H9 (cell line): ENCODE data around the gene DIPK1B. TPM values are rescaled to one million over a fixed set of nuclear protein-coding genes. Genes with fewer than 3 reads are reported as not detected.

Source experiments
- DNase-seq: peaks from one replicate; pipeline ENCODE4 v3.0.0-alpha.2; 2017
- H2AFZ ChIP-seq: one replicate; pipeline ENCODE4 v1.6.1; 2013; ENCODE audit warnings: mild to moderate bottlenecking, low read length, control low read depth, moderate library complexity
- H2AK5ac ChIP-seq: 2 replicates; pipeline ENCODE4 v1.6.1; 2013; ENCODE audit warnings: low read length, control low read depth, mixed read lengths; ENCODE audit not compliant: insufficient read length
- H2BK120ac ChIP-seq: one replicate; pipeline ENCODE4 v1.6.1; 2013; ENCODE audit warnings: low read depth, mild to moderate bottlenecking, low read length, control low read depth, inconsistent platforms; ENCODE audit not compliant: poor library complexity, severe bottlenecking
- H2BK12ac ChIP-seq: 2 replicates; pipeline ENCODE4 v1.6.1; 2013; ENCODE audit warnings: low read length, control low read depth, mixed read lengths, low read depth; ENCODE audit not compliant: insufficient read length
- H2BK15ac ChIP-seq: 2 replicates; pipeline ENCODE4 v1.6.1; 2013; ENCODE audit warnings: low read depth, low read length, control low read depth
- H2BK20ac ChIP-seq: one replicate; pipeline ENCODE4 v1.6.1; 2013; ENCODE audit warnings: low read depth, mild to moderate bottlenecking, low read length, control low read depth, inconsistent platforms; ENCODE audit not compliant: poor library complexity, severe bottlenecking
- H2BK5ac ChIP-seq: 2 replicates; pipeline ENCODE4 v1.6.1; 2013; ENCODE audit warnings: low read length, control low read depth, mixed read lengths; ENCODE audit not compliant: insufficient read length
- H3K14ac ChIP-seq: 2 replicates; pipeline ENCODE4 v1.6.1; 2013; ENCODE audit warnings: low read length, control low read depth; ENCODE audit not compliant: insufficient read depth
- H3K18ac ChIP-seq: 2 replicates; pipeline ENCODE4 v1.6.1; 2013; ENCODE audit warnings: low read depth, mild to moderate bottlenecking, mixed read lengths, low read length, control low read depth; ENCODE audit not compliant: insufficient read length
- H3K23ac ChIP-seq: 2 replicates; pipeline ENCODE4 v1.6.1; 2013; ENCODE audit warnings: low read length, control low read depth, mixed read lengths, low read depth; ENCODE audit not compliant: insufficient read length
- H3K23me2 ChIP-seq: 2 replicates; pipeline ENCODE4 v1.6.1; 2013; ENCODE audit warnings: low read depth, mild to moderate bottlenecking, mixed read lengths, low read length, control low read depth; ENCODE audit not compliant: insufficient read length, poor library complexity, severe bottlenecking
- H3K27ac ChIP-seq: 2 replicates; pipeline ENCODE4 v1.5.1; 2013; ENCODE audit warnings: low read length, control low read depth, mixed read lengths, low read depth; ENCODE audit not compliant: insufficient read length
- H3K27me3 ChIP-seq: 2 replicates; pipeline ENCODE4 v1.6.1; 2013; ENCODE audit warnings: low read length, control low read depth, inconsistent platforms; ENCODE audit not compliant: insufficient read depth
- H3K4ac ChIP-seq: 2 replicates; pipeline ENCODE4 v1.6.1; 2013; ENCODE audit warnings: low read depth, mild to moderate bottlenecking, control low read depth, inconsistent platforms, low read length, moderate library complexity
- H3K4me1 ChIP-seq: 2 replicates; pipeline ENCODE4 v1.6.1; 2013; ENCODE audit warnings: low read length, control low read depth, inconsistent platforms; ENCODE audit not compliant: insufficient read depth
- H3K4me2 ChIP-seq: 2 replicates; pipeline ENCODE4 v1.6.1; 2013; ENCODE audit warnings: low read length, control low read depth, mixed read lengths; ENCODE audit not compliant: insufficient read length, insufficient read depth
- H3K56ac ChIP-seq: 2 replicates; pipeline ENCODE4 v1.6.1; 2013; ENCODE audit warnings: low read depth, mild to moderate bottlenecking, mixed read lengths, low read length, control low read depth; ENCODE audit not compliant: insufficient read length
- H3K79me1 ChIP-seq: 2 replicates; pipeline ENCODE4 v1.6.1; 2013; ENCODE audit warnings: low read depth, mild to moderate bottlenecking, moderate library complexity, low read length, control low read depth, inconsistent platforms; ENCODE audit not compliant: insufficient read depth, poor library complexity, severe bottlenecking
- H3K79me2 ChIP-seq: 2 replicates; pipeline ENCODE4 v1.6.1; 2013; ENCODE audit warnings: low read length, control low read depth, inconsistent platforms; ENCODE audit not compliant: insufficient read depth
- H3K9ac ChIP-seq: 2 replicates; pipeline ENCODE4 v1.6.1; 2013; ENCODE audit warnings: low read length, control low read depth, mixed read lengths; ENCODE audit not compliant: insufficient read length; ENCODE audit errors: extremely low read depth
- H3K9me3 ChIP-seq: one replicate; pipeline ENCODE4 v1.6.1; 2013; ENCODE audit warnings: low read depth, low read length, inconsistent platforms; ENCODE audit not compliant: control insufficient read depth
- H3T11ph ChIP-seq: one replicate; pipeline ENCODE4 v1.6.1; 2013; ENCODE audit warnings: mild to moderate bottlenecking, low read length, control low read depth, inconsistent platforms
- H4K20me1 ChIP-seq: one replicate; pipeline ENCODE4 v1.6.1; 2013; ENCODE audit not compliant: control insufficient read depth, insufficient read length, insufficient read depth
- H4K5ac ChIP-seq: 2 replicates; pipeline ENCODE4 v1.6.1; 2013; ENCODE audit warnings: low read depth, mild to moderate bottlenecking, mixed read lengths, low read length, control low read depth; ENCODE audit not compliant: insufficient read length
- H4K8ac ChIP-seq: replicated peaks from 2 replicates; pipeline ENCODE4 v1.6.1; 2013; ENCODE audit warnings: low read length, control low read depth, mixed read lengths, low read depth; ENCODE audit not compliant: insufficient read length
- H4K91ac ChIP-seq: 2 replicates; pipeline ENCODE4 v1.6.1; 2013; ENCODE audit warnings: low read depth, mild to moderate bottlenecking, moderate library complexity, mixed read lengths, low read length, control low read depth; ENCODE audit not compliant: insufficient read length
- H3K27ac Mint-ChIP-seq, 3 experiments: 2 replicates in 2 of 3; 3 replicates in 1 of 3; pipeline ENCODE4 v1.8.0; 2020 to 2021; ENCODE audit warnings: mixed read lengths in 3 of 3, mild to moderate bottlenecking in 1 of 3, moderate library complexity in 1 of 3
- H3K27me3 Mint-ChIP-seq: 2 replicates; pipeline ENCODE4 v1.8.0; 2021; ENCODE audit warnings: low read depth, mild to moderate bottlenecking, moderate library complexity, mixed read lengths
- H3K36me3 Mint-ChIP-seq, 3 experiments: 2 replicates in 2 of 3; 3 replicates in 1 of 3; pipeline ENCODE4 v1.8.0; 2020 to 2021; ENCODE audit warnings: low read depth in 3 of 3, mixed read lengths in 3 of 3; ENCODE audit not compliant: insufficient read depth in 1 of 3
- H3K4me1 Mint-ChIP-seq, 2 experiments: 2 replicates each; pipeline ENCODE4 v1.8.0; 2020; ENCODE audit warnings: mixed read lengths in 2 of 2
- H3K4me3 Mint-ChIP-seq, 2 experiments: 2 replicates in 1 of 2; 3 replicates in 1 of 2; pipeline ENCODE4 v1.8.0; 2020 to 2021; ENCODE audit warnings: mild to moderate bottlenecking in 2 of 2, mixed read lengths in 2 of 2, moderate library complexity in 1 of 2
- H3K9me3 Mint-ChIP-seq, 2 experiments: 2 replicates in 1 of 2; 3 replicates in 1 of 2; pipeline ENCODE4 v1.8.0; 2020; ENCODE audit warnings: mild to moderate bottlenecking in 2 of 2, mixed read lengths in 2 of 2, moderate library complexity in 1 of 2
- WGBS: extraction: QIAGEN DNeasy Blood & Tissue Kit; methylation state at CpG from one replicate; pipeline ENCODE4 v1.1.7; 2013; ENCODE audit warnings: missing lambda C conversion rate, low lambda C conversion rate, mixed read lengths; ENCODE audit not compliant: insufficient read length; ENCODE audit errors: extremely low coverage; 5-methylcytosine and 5-hydroxymethylcytosine counted together
- total RNA-seq: library from RNA; stranded (reverse); gene quantifications from 2 replicates; pipeline ENCODE4 v1.2.1, GENCODE V29; 2021
- TF ChIP-seq, protein P1 (sequence below): fragments of 200-600 bp; sonication (generic); conservative IDR thresholded peaks from 3 replicates; pipeline ENCODE4 v1.8.0; 2021; ENCODE audit warnings: antibody characterized with exemption, mild to moderate bottlenecking

The DIPK1B gene
- total RNA-seq, 1 experiment from 2014 or later = 40.3 TPM

- Histone ChIP-seq H4K8ac (no peak overlapping the region), H3K14ac (no peak overlapping the region), H3K4me2 (no peak overlapping the region), H3K23ac (no peak overlapping the region), H3K23me2 (peaks cover 3% of the 10 kb centered on the region), H3K4me1 (no peaks in the 10 kb centered on the region), H3K56ac (no peak overlapping the region), H3T11ph (no peak overlapping the region), H3K9ac (no peak overlapping the region), H2BK15ac (no peak overlapping the region), H3K27ac (no peak overlapping the region), H3K9me3 (no peaks in the 10 kb centered on the region), H3K18ac (no peak overlapping the region), H2BK5ac (no peak overlapping the region), H2AFZ (no peak overlapping the region), H3K79me1 (no peaks in the 10 kb centered on the region), H3K27me3 (no peaks in the 10 kb centered on the region), H3K79me2 (no peaks in the 10 kb centered on the region), H2BK12ac (no peak overlapping the region), H4K20me1 (no peaks in the 10 kb centered on the region), H3K4ac (no peak overlapping the region), H4K5ac (no peak overlapping the region), H2BK20ac (no peak overlapping the region), H2BK120ac (no peak overlapping the region), H2AK5ac (no peak overlapping the region), H4K91ac (no peak overlapping the region)
- Mint-ChIP-seq H3K27ac (no peak overlapping the region), H3K36me3 (no peaks in the 10 kb centered on the region), H3K9me3 (no peaks in the 10 kb centered on the region), H3K4me1 (peaks cover 0 to 16% of the 10 kb centered on the region in 2 experiments; a peak in 1 of 4 replicates), H3K27me3 (peaks cover 4% of the 10 kb centered on the region; the same call in 1 of the 2 replicates), H3K4me3 (no peak overlapping the region)
- no peak for DNase-seq
- TF ChIP-seq, protein P1, sequence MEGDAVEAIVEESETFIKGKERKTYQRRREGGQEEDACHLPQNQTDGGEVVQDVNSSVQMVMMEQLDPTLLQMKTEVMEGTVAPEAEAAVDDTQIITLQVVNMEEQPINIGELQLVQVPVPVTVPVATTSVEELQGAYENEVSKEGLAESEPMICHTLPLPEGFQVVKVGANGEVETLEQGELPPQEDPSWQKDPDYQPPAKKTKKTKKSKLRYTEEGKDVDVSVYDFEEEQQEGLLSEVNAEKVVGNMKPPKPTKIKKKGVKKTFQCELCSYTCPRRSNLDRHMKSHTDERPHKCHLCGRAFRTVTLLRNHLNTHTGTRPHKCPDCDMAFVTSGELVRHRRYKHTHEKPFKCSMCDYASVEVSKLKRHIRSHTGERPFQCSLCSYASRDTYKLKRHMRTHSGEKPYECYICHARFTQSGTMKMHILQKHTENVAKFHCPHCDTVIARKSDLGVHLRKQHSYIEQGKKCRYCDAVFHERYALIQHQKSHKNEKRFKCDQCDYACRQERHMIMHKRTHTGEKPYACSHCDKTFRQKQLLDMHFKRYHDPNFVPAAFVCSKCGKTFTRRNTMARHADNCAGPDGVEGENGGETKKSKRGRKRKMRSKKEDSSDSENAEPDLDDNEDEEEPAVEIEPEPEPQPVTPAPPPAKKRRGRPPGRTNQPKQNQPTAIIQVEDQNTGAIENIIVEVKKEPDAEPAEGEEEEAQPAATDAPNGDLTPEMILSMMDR = no peak
- no CpG with 5 or more reads among the region's 23 CpGs for WGBS
Measured at GRCh38 chr9:136745389-136746154, 33.2 kb downstream of the DIPK1B start.
